GM18502 (cell line): ENCODE measurements around the gene BRIP1.
"Not testable (repeated sequence)": the region's sequence is repeated elsewhere in the genome, so short reads cannot be mapped to it uniquely, and the experiment has no call there.

Experiments
- ATAC-seq: cut with Tn5 transposase; IDR thresholded peaks from one replicate; pipeline ENCODE4 v1.9.1; 2021; ENCODE audit warnings: mild to moderate bottlenecking; ENCODE audit not compliant: unreplicated experiment, poor library complexity

BRIP1 gene

GRCh38 chr17:61806936-61807335, 56.4 kb downstream of the BRIP1 start:
- no peak for ATAC-seq

GRCh38 chr17:61806081-61806828, 57.1 kb downstream of the BRIP1 start:
- ATAC-seq: no peak

- ATAC-seq: no peak
These were observed 57.9 kb downstream of the BRIP1 start for GRCh38 chr17:61805399-61805798.

- ATAC-seq: no peak
These were observed 59.5 kb downstream of the BRIP1 start for GRCh38 chr17:61803796-61804195.

- ATAC-seq: no peak
These were observed 60.1 kb downstream of the BRIP1 start for GRCh38 chr17:61803216-61803615.

- ATAC-seq: no peak
These were observed 63.4 kb downstream of the BRIP1 start for GRCh38 chr17:61799812-61800484.

- no peak for ATAC-seq
These were observed 66.0 kb downstream of the BRIP1 start for GRCh38 chr17:61797283-61797682.

- no peak for ATAC-seq
These were observed 67.8 kb downstream of the BRIP1 start for GRCh38 chr17:61795546-61795945.

GRCh38 chr17:61794792-61795191, 68.5 kb downstream of the BRIP1 start:
- no peak for ATAC-seq

GRCh38 chr17:61794242-61794641, 69.1 kb downstream of the BRIP1 start:
- no peak for ATAC-seq

- no peak for ATAC-seq
These were observed 69.8 kb downstream of the BRIP1 start for GRCh38 chr17:61793565-61793964.

GRCh38 chr17:61789872-61790271, 73.5 kb downstream of the BRIP1 start:
- ATAC-seq: no peak

GRCh38 chr17:61786088-61786487, 77.2 kb downstream of the BRIP1 start:
- no peak for ATAC-seq

GRCh38 chr17:61784510-61784909, 78.8 kb downstream of the BRIP1 start:
- peak; percentile 44 for ATAC-seq

GRCh38 chr17:61783556-61784304, 79.6 kb downstream of the BRIP1 start:
- peak; percentile 62 for ATAC-seq

GRCh38 chr17:61783120-61783519, 80.2 kb downstream of the BRIP1 start:
- ATAC-seq: no peak

GRCh38 chr17:61782683-61783082, 80.6 kb downstream of the BRIP1 start:
- no peak for ATAC-seq

- ATAC-seq: no peak
These were observed 88.0 kb downstream of the BRIP1 start for GRCh38 chr17:61775364-61775763.

GRCh38 chr17:61774724-61775123, 88.6 kb downstream of the BRIP1 start:
- no peak for ATAC-seq

- ATAC-seq: not testable (repeated sequence)
These were observed 89.2 kb downstream of the BRIP1 start for GRCh38 chr17:61774087-61774486.
